HCT116 (cell line): Measurements from ENCODE around the gene GPR75.

ENCODE experiments used
- EZH2 ChIP-seq: fragments of 200-600 bp; sonication (generic); IDR thresholded peaks from 2 replicates; pipeline ENCODE4 v1.6.1; 2017; ENCODE audit warnings: antibody characterized with exemption, mixed run types
- POLR2A ChIP-seq: IDR thresholded peaks from 2 replicates; pipeline ENCODE4 v1.7.0; 2011; ENCODE audit warnings: borderline replicate concordance; ENCODE audit not compliant: insufficient read depth, insufficient read length; ENCODE audit errors: extremely low read depth
- POLR2AphosphoS5 ChIP-seq: IDR thresholded peaks from 2 replicates; pipeline ENCODE4 v1.6.1; 2011; ENCODE audit warnings: mild to moderate bottlenecking, low read depth, low read length, moderate library complexity
- RAD21 ChIP-seq: IDR thresholded peaks from 2 replicates; pipeline ENCODE4 v1.6.1; 2012; ENCODE audit warnings: low read depth, mild to moderate bottlenecking
- TF ChIP-seq, protein P1 (sequence below), 3 experiments: fragments of 200-600 bp in 1 of 3; sonication (generic) in 1 of 3; IDR thresholded peaks in 2 of 3; conservative IDR thresholded peaks in 1 of 3; 2 replicates each; pipeline ENCODE4 v1.5.1; 2012 to 2017; ENCODE audit warnings: low read depth in 2 of 3, low read length in 2 of 3, antibody characterized with exemption in 1 of 3, borderline replicate concordance in 1 of 3, control low read depth in 1 of 3, mild to moderate bottlenecking in 1 of 3, mixed read lengths in 1 of 3, mixed run types in 1 of 3, moderate library complexity in 1 of 3; ENCODE audit not compliant: insufficient read depth in 1 of 3
- TF ChIP-seq, protein P2 (sequence below): IDR thresholded peaks from 2 replicates; pipeline ENCODE4 v1.6.1; 2012
- TF ChIP-seq, protein P3 (sequence below): IDR thresholded peaks from 2 replicates; pipeline ENCODE4 v1.6.1; 2011; ENCODE audit warnings: mild to moderate bottlenecking, low read length, moderate library complexity; ENCODE audit not compliant: insufficient replicate concordance; ENCODE audit errors: extremely low read depth
- TF ChIP-seq, protein P4 (sequence below): IDR thresholded peaks from 2 replicates; pipeline ENCODE4 v1.6.1; 2012
- TF ChIP-seq, protein P5 (sequence below): IDR thresholded peaks from 2 replicates; pipeline ENCODE4 v1.6.1; 2012; ENCODE audit warnings: low read depth

DNA sequence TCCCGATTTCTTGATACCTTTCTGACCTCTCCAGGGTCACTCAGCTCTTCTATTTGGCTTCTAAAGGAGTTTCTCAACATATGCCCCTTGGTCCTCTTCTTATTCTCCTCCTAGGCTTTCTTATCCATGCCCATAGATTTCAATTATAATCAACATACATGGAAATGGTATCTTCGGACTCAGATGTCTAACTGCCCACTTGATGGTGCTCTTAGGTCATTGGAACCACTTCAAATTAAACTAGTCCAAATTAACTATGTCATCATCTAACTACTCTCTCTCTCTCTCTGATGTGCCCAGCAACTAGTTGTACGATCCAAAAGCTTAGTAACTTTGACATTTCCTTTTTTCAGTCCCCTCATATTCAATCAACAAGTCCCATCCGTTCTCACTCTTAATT is 43.2 kb upstream of the GPR75 start:
- TF ChIP-seq, protein P1, sequence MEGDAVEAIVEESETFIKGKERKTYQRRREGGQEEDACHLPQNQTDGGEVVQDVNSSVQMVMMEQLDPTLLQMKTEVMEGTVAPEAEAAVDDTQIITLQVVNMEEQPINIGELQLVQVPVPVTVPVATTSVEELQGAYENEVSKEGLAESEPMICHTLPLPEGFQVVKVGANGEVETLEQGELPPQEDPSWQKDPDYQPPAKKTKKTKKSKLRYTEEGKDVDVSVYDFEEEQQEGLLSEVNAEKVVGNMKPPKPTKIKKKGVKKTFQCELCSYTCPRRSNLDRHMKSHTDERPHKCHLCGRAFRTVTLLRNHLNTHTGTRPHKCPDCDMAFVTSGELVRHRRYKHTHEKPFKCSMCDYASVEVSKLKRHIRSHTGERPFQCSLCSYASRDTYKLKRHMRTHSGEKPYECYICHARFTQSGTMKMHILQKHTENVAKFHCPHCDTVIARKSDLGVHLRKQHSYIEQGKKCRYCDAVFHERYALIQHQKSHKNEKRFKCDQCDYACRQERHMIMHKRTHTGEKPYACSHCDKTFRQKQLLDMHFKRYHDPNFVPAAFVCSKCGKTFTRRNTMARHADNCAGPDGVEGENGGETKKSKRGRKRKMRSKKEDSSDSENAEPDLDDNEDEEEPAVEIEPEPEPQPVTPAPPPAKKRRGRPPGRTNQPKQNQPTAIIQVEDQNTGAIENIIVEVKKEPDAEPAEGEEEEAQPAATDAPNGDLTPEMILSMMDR (IDR thresholded peaks at IDR 0.05 in 2 of 3, conservative IDR thresholded peaks at IDR 0.05 in 1 of 3; ENCODE audit: borderline replicate concordance in 1 of 3, insufficient read depth in 1 of 3, low read depth in 2 of 3, low read length in 2 of 3) = no peak
- TF ChIP-seq EZH2 = no peak
- peak; percentile 28 for TF ChIP-seq RAD21
- TF ChIP-seq, protein P2, sequence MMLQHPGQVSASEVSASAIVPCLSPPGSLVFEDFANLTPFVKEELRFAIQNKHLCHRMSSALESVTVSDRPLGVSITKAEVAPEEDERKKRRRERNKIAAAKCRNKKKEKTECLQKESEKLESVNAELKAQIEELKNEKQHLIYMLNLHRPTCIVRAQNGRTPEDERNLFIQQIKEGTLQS = no peak
- no peak for TF ChIP-seq POLR2A
- TF ChIP-seq, protein P3, sequence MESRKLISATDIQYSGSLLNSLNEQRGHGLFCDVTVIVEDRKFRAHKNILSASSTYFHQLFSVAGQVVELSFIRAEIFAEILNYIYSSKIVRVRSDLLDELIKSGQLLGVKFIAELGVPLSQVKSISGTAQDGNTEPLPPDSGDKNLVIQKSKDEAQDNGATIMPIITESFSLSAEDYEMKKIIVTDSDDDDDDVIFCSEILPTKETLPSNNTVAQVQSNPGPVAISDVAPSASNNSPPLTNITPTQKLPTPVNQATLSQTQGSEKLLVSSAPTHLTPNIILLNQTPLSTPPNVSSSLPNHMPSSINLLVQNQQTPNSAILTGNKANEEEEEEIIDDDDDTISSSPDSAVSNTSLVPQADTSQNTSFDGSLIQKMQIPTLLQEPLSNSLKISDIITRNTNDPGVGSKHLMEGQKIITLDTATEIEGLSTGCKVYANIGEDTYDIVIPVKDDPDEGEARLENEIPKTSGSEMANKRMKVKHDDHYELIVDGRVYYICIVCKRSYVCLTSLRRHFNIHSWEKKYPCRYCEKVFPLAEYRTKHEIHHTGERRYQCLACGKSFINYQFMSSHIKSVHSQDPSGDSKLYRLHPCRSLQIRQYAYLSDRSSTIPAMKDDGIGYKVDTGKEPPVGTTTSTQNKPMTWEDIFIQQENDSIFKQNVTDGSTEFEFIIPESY = no peak
- TF ChIP-seq, protein P4, sequence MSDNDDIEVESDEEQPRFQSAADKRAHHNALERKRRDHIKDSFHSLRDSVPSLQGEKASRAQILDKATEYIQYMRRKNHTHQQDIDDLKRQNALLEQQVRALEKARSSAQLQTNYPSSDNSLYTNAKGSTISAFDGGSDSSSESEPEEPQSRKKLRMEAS = no peak
- TF ChIP-seq, protein P5, sequence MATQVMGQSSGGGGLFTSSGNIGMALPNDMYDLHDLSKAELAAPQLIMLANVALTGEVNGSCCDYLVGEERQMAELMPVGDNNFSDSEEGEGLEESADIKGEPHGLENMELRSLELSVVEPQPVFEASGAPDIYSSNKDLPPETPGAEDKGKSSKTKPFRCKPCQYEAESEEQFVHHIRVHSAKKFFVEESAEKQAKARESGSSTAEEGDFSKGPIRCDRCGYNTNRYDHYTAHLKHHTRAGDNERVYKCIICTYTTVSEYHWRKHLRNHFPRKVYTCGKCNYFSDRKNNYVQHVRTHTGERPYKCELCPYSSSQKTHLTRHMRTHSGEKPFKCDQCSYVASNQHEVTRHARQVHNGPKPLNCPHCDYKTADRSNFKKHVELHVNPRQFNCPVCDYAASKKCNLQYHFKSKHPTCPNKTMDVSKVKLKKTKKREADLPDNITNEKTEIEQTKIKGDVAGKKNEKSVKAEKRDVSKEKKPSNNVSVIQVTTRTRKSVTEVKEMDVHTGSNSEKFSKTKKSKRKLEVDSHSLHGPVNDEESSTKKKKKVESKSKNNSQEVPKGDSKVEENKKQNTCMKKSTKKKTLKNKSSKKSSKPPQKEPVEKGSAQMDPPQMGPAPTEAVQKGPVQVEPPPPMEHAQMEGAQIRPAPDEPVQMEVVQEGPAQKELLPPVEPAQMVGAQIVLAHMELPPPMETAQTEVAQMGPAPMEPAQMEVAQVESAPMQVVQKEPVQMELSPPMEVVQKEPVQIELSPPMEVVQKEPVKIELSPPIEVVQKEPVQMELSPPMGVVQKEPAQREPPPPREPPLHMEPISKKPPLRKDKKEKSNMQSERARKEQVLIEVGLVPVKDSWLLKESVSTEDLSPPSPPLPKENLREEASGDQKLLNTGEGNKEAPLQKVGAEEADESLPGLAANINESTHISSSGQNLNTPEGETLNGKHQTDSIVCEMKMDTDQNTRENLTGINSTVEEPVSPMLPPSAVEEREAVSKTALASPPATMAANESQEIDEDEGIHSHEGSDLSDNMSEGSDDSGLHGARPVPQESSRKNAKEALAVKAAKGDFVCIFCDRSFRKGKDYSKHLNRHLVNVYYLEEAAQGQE = no peak
- TF ChIP-seq POLR2AphosphoS5 = no peak
